ENCODE results near the gene XPO5.

GRCh38 chr6:43477235-43478007 is 98.4 kb downstream of the XPO5 start, which contains the start of gene TJAP1:
- TF ChIP-seq GATA2 (IDR thresholded peaks at IDR 0.05; ENCODE audit: low read depth, low read length) (no peak), GATA3 (IDR thresholded peaks at IDR 0.05; ENCODE audit: low read depth, low read length) (no peak)

Measured in SH-SY5Y (cell line).